Adrenal gland (tissue), 12 donors: ENCODE measurements around the gene MICU2. TPM values are rescaled to one million over a fixed set of nuclear protein-coding genes. Genes with fewer than 3 reads are reported as not detected.

Source experiments
- DNase-seq, 7 donors: peaks; one replicate each; pipeline ENCODE4 v3.0.0-alpha.2; 2019 to 2020
- H3K27ac ChIP-seq, 5 donors: fragments of 200-600 bp; sonication (generic) in 4 of 5; 1 replicate in 3 of 5; 2 replicates in 2 of 5; pipeline versions ENCODE4 v1.5.1 to v1.8.0; 2016 to 2020; ENCODE audit warnings: mild to moderate bottlenecking in 1 of 5
- H3K27me3 ChIP-seq: fragments of 200-600 bp; 2 replicates; pipeline ENCODE4 v1.8.0; 2021
- H3K36me3 ChIP-seq, 2 donors: fragments of 200-600 bp; replicated peaks in 1 of 2; 1 replicate in 1 of 2; 2 replicates in 1 of 2; pipeline versions ENCODE4 v1.5.1 to v1.8.0; 2018 to 2022
- H3K4me1 ChIP-seq, 2 donors: fragments of 200-600 bp; replicated peaks in 1 of 2; 1 replicate in 1 of 2; 2 replicates in 1 of 2; pipeline versions ENCODE4 v1.5.1 to v1.8.0; 2018 to 2021
- H3K4me3 ChIP-seq, 4 donors: fragments of 200-600 bp; sonication (generic) in 3 of 4; one replicate each; pipeline ENCODE4 v1.5.1; 2016 to 2018
- H3K9me3 ChIP-seq, 3 donors: fragments of 200-600 bp; sonication (generic) in 1 of 3; replicated peaks in 1 of 3; 1 replicate in 2 of 3; 2 replicates in 1 of 3; pipeline versions ENCODE4 v1.5.1 to v1.8.0; 2016 to 2021
- POLR2A ChIP-seq, 2 donors: fragments of 450-650 bp; IDR thresholded peaks; one replicate each; pipeline ENCODE4 v1.6.1; 2017; ENCODE audit warnings: antibody characterized with exemption in 2 of 2, mild to moderate bottlenecking in 2 of 2, moderate library complexity in 1 of 2
- WGBS, 4 donors: extraction: QIAGEN DNeasy Blood & Tissue Kit in 2 of 4; methylation state at CpG; one replicate each; pipeline versions ENCODE4 v1.1.5 to v1.1.7; 2013 to 2017; 5-methylcytosine and 5-hydroxymethylcytosine counted together
- intact Hi-C, 2 donors: fragments of 100-400 bp; cut with DNase I; formaldehyde crosslinking; loops; one replicate each; pipeline versions ENCODE4 v1.14.1 to v1.15.0; 2022 to 2023
- polyA plus RNA-seq, 3 donors: library from polyadenylated mRNA; stranded (reverse); fragments of 200-250 nt in 2 of 3; fragments of 350-450 nt in 1 of 3; fragmentation: Illumina TruSeq in 1 of 3; extraction: RNeasy Lipid Tissue Mini Kit (QIAGEN cat#74804) in 1 of 3; gene quantifications; one replicate each; pipeline ENCODE4 v1.2.3, GENCODE V29; 2013 to 2014
- total RNA-seq, 9 donors: library from RNA; depleted of rRNA in 4 of 9; stranded (reverse); fragments of >200 nt in 4 of 9; fragments of 120-200 nt in 1 of 9; fragmentation: NEBNext Ultra II Directional in 1 of 9; extraction: Animal tissue kit (Norgen Biotek cat#: 25700) in 1 of 9; gene quantifications; one replicate each; pipeline versions ENCODE4 v1.1.0 to v1.2.4, GENCODE V29; 2013 to 2023
- TF ChIP-seq, protein P1 (sequence below), 6 experiments: fragments of 450-650 bp in 4 of 6; fragments of 200-600 bp in 2 of 6; sonication (generic) in 1 of 6; IDR thresholded peaks; 1 replicate in 5 of 6; 2 replicates in 1 of 6; pipeline versions ENCODE4 v1.5.1 to v1.8.0; 2016 to 2021; ENCODE audit warnings: antibody characterized with exemption in 6 of 6, mild to moderate bottlenecking in 2 of 6, moderate library complexity in 1 of 6
- donor health status: healthy with polysubstance abuse.
- donor health status: Bipolar disorder and iron deficiency.
- donor health status: DM: yes; HTN: yes; CAD: no.
- donor health status: DM: no; HTN: no; CAD: no.
- donor health status: DM: no; HTN: no; CAD: no.
- donor health status: DM: yes; HTN: yes; CAD: no.

Gene MICU2
- total and polyA plus RNA-seq, 12 donors = 39.7 to 157 (median 59.7) TPM

GRCh38 chr13:21625366-21625765, 21.4 kb upstream of the MICU2 start:
- DNase-seq = peak in 6 of 7 donors; percentile 33 to 62 (median 42)
- no peaks in the 10 kb centered on the region for H3K36me3 ChIP-seq
- no peaks in the 10 kb centered on the region for H3K9me3 ChIP-seq
- intact Hi-C loops = no loop called here
- WGBS, 4 donors = 34 to 42% (median 40%) methylated on average over 8 of the region's 8 CpGs
- TF ChIP-seq, protein P1, sequence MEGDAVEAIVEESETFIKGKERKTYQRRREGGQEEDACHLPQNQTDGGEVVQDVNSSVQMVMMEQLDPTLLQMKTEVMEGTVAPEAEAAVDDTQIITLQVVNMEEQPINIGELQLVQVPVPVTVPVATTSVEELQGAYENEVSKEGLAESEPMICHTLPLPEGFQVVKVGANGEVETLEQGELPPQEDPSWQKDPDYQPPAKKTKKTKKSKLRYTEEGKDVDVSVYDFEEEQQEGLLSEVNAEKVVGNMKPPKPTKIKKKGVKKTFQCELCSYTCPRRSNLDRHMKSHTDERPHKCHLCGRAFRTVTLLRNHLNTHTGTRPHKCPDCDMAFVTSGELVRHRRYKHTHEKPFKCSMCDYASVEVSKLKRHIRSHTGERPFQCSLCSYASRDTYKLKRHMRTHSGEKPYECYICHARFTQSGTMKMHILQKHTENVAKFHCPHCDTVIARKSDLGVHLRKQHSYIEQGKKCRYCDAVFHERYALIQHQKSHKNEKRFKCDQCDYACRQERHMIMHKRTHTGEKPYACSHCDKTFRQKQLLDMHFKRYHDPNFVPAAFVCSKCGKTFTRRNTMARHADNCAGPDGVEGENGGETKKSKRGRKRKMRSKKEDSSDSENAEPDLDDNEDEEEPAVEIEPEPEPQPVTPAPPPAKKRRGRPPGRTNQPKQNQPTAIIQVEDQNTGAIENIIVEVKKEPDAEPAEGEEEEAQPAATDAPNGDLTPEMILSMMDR (IDR thresholded peaks at IDR 0.05) = peak in 5 of 6 experiments; percentile 36 to 55 (median 53)
- no peak for TF ChIP-seq POLR2A (IDR thresholded peaks at IDR 0.05)
- no peak overlapping the region for H3K27ac ChIP-seq
- no peaks in the 10 kb centered on the region for H3K27me3 ChIP-seq
- no peak overlapping the region for H3K4me3 ChIP-seq
- H3K4me1 ChIP-seq = no peaks in the 10 kb centered on the region

- 36 to 54% (median 50%) methylated on average over 3 of the region's 3 CpGs for WGBS, 4 donors
- H3K4me3 ChIP-seq = no peak overlapping the region
- no peak overlapping the region for H3K27ac ChIP-seq
- no peak for DNase-seq
- TF ChIP-seq, protein P1 (IDR thresholded peaks at IDR 0.05) = no peak
- no peak for TF ChIP-seq POLR2A (IDR thresholded peaks at IDR 0.05)
- H3K4me1 ChIP-seq = no peaks in the 10 kb centered on the region
- intact Hi-C loops = no loop called here
- no peaks in the 10 kb centered on the region for H3K27me3 ChIP-seq
- H3K36me3 ChIP-seq = no peaks in the 10 kb centered on the region
- H3K9me3 ChIP-seq = no peaks in the 10 kb centered on the region
Observed at GRCh38 chr13:21620861-21621260, 16.9 kb upstream of the MICU2 start.

- no peaks in the 10 kb centered on the region for H3K9me3 ChIP-seq
- no peak overlapping the region for H3K4me3 ChIP-seq
- 71 to 96% (median 87%) methylated on average over 1 to 3 of the region's 3 CpGs for WGBS, 4 donors
- intact Hi-C loops = no loop called here
- H3K4me1 ChIP-seq = no peaks in the 10 kb centered on the region
- no peaks in the 10 kb centered on the region for H3K27me3 ChIP-seq
- no peaks in the 10 kb centered on the region for H3K36me3 ChIP-seq
- H3K27ac ChIP-seq = no peak overlapping the region
- peak in 1 of 7 donors; percentile 17 for DNase-seq
- TF ChIP-seq, protein P1 (IDR thresholded peaks at IDR 0.05) = no peak
- TF ChIP-seq POLR2A (IDR thresholded peaks at IDR 0.05) = no peak
Observed at GRCh38 chr13:21619633-21620220, 15.8 kb upstream of the MICU2 start.

DNA sequence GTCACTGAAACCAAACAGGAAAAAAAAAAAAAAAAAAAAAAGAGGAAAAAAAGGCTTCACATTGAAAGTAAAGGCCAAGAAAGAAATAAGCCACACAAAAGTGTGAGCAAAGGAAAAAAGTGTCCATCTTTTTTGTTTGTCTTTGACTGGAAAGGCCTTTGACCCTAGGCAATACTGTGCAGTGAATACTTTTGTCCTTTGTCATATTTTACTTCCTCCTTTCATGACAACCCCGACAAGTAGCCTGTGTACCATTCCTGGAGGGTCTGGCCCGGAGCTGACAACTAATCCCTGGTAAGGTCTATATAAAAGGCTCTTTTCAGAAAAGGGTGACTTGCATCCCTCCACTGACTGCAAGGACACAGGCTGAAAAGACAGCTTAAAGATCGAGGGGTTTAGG, 12.9 kb upstream of the MICU2 start:
- intact Hi-C loops = no loop called here
- TF ChIP-seq POLR2A (IDR thresholded peaks at IDR 0.05) = no peak
- TF ChIP-seq, protein P1 (IDR thresholded peaks at IDR 0.05) = no peak
- no peaks in the 10 kb centered on the region for H3K9me3 ChIP-seq
- no peaks in the 10 kb centered on the region for H3K4me1 ChIP-seq
- H3K27ac ChIP-seq = no peak overlapping the region
- no peak overlapping the region for H3K4me3 ChIP-seq
- no peaks in the 10 kb centered on the region for H3K36me3 ChIP-seq
- peak in 1 of 7 donors; percentile 43 for DNase-seq
- 60 to 83% (median 66%) methylated on average over 3 of the region's 3 CpGs for WGBS, 4 donors
- H3K27me3 ChIP-seq = no peaks in the 10 kb centered on the region
